Adrenal gland (tissue), 5 donors: ENCODE measurements around the gene NCOA6.

Experiments
- POLR2A ChIP-seq, 2 donors: fragments of 450-650 bp; IDR thresholded peaks; one replicate each; pipeline ENCODE4 v1.6.1; 2017; ENCODE audit warnings: antibody characterized with exemption in 2 of 2, mild to moderate bottlenecking in 2 of 2, moderate library complexity in 1 of 2
- TF ChIP-seq, protein P1 (sequence below), 6 experiments: fragments of 450-650 bp in 4 of 6; fragments of 200-600 bp in 2 of 6; sonication (generic) in 1 of 6; IDR thresholded peaks; 1 replicate in 5 of 6; 2 replicates in 1 of 6; pipeline versions ENCODE4 v1.5.1 to v1.8.0; 2016 to 2021; ENCODE audit warnings: antibody characterized with exemption in 6 of 6, mild to moderate bottlenecking in 2 of 6, moderate library complexity in 1 of 6
- donor health status: DM: no; HTN: no; CAD: no.

DNA sequence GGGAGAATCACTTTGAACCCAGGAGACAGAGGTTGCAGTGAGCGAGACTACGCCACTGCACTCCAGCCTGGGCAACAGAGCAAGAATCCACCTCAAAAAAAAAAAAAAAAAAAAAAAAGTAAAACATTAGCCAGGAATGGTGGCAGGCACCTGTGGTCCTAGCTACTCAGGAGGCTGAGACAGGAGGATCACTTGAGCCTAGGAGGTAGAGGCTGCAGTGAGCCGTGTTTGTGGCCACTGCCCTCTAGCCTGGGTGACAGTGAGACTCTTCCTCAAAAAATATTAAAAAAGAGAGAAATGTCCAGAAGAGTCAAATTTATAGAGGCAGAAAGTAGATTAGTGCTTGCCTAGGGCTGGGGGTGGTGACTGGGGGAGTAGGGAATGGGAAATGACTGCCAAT, 141.8 kb downstream of the NCOA6 start:
- TF ChIP-seq, protein P1, sequence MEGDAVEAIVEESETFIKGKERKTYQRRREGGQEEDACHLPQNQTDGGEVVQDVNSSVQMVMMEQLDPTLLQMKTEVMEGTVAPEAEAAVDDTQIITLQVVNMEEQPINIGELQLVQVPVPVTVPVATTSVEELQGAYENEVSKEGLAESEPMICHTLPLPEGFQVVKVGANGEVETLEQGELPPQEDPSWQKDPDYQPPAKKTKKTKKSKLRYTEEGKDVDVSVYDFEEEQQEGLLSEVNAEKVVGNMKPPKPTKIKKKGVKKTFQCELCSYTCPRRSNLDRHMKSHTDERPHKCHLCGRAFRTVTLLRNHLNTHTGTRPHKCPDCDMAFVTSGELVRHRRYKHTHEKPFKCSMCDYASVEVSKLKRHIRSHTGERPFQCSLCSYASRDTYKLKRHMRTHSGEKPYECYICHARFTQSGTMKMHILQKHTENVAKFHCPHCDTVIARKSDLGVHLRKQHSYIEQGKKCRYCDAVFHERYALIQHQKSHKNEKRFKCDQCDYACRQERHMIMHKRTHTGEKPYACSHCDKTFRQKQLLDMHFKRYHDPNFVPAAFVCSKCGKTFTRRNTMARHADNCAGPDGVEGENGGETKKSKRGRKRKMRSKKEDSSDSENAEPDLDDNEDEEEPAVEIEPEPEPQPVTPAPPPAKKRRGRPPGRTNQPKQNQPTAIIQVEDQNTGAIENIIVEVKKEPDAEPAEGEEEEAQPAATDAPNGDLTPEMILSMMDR (IDR thresholded peaks at IDR 0.05) = no peak
- TF ChIP-seq POLR2A (IDR thresholded peaks at IDR 0.05) = no peak
